ENCODE measurements around the gene EDRF1. TPM values are rescaled to one million over a fixed set of nuclear protein-coding genes. Genes with fewer than 3 reads are reported as not detected.

The EDRF1 gene
- total and polyA plus RNA-seq, 10 of the 15 experiments (the other 5 are each of a cell fraction or from before 2014, with no cell fraction given): 16.8 to 99.7 (median 42.9) TPM

DNA sequence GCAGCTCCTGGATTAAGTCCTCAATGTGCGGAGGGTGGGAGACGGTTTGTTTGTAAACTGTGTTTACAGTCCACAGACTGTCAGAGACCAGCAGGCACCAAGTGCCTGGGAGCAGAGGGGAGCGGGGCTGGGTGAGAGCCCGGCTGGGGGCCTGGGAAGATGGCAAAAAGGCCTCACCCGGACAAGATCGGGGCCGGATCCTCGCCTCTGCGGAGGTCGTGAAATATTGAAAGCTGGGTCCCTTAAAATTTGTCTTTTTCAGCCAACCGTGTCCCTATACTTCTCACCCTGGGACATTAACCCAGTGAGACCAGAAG is 53.3 kb downstream of the EDRF1 start (continued):
- TF ChIP-seq RAD21 (IDR thresholded peaks at IDR 0.05; ENCODE audit: insufficient read depth, low read depth, low read length) (no peak), ZNF274 (IDR thresholded peaks at IDR 0.05; ENCODE audit: insufficient read depth, insufficient read length) (no peak), KLF5 (IDR thresholded peaks at IDR 0.05; ENCODE audit: partially characterized antibody) (no peak), YBX1 (IDR thresholded peaks at IDR 0.05) (no peak), ZSCAN29 (IDR thresholded peaks at IDR 0.05) (no peak), NFYB (IDR thresholded peaks at IDR 0.05; ENCODE audit: insufficient read depth, low read depth, low read length) (no peak)
- TF ChIP-seq, protein P1, sequence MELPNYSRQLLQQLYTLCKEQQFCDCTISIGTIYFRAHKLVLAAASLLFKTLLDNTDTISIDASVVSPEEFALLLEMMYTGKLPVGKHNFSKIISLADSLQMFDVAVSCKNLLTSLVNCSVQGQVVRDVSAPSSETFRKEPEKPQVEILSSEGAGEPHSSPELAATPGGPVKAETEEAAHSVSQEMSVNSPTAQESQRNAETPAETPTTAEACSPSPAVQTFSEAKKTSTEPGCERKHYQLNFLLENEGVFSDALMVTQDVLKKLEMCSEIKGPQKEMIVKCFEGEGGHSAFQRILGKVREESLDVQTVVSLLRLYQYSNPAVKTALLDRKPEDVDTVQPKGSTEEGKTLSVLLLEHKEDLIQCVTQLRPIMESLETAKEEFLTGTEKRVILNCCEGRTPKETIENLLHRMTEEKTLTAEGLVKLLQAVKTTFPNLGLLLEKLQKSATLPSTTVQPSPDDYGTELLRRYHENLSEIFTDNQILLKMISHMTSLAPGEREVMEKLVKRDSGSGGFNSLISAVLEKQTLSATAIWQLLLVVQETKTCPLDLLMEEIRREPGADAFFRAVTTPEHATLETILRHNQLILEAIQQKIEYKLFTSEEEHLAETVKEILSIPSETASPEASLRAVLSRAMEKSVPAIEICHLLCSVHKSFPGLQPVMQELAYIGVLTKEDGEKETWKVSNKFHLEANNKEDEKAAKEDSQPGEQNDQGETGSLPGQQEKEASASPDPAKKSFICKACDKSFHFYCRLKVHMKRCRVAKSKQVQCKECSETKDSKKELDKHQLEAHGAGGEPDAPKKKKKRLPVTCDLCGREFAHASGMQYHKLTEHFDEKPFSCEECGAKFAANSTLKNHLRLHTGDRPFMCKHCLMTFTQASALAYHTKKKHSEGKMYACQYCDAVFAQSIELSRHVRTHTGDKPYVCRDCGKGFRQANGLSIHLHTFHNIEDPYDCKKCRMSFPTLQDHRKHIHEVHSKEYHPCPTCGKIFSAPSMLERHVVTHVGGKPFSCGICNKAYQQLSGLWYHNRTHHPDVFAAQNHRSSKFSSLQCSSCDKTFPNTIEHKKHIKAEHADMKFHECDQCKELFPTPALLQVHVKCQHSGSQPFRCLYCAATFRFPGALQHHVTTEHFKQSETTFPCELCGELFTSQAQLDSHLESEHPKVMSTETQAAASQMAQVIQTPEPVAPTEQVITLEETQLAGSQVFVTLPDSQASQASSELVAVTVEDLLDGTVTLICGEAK (IDR thresholded peaks at IDR 0.05; ENCODE audit: borderline replicate concordance): no peak

DNA sequence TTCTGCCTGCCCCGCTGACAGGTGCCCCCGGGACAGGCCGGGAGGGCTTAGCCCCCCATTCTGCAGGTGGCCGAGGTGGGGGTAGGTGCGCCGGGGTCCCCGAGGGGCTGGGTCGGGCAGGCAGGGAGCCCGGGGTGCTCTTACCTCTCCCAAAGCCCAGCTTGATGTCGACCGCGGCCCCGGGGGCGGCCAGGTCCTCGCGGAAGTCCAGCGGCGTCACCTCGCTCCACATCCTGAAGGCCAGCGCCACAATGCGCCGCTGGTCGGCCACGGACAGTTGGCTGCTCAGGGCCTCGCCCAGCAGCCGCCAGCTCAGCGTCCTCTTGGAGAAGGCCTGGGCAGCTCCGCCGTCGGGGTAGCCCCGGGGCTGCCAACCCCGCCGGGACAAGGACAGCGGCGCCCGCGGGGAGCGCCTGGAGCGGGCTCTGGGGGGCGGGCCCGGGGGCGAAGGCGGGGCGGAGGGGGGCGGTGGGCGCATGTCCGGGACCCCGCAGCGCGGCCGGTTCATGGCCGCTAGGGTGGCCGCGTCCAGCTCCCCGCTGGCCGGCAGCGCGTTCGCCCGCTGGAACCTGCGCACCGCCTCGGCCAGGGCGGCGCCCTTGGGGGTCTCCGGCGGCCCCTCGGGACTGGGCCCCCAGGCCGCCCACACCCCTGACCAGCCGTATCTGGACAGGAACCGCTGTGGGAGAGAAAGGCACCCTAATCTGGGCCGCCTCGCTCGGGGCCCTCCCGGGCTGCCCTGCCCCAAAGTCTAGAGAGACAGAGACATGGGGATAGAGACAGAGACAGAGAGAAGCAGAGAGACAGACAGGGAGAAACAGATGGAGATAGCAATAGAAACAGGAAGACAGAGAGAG is 54.4 kb downstream of the EDRF1 start:
- no peaks in the 10 kb centered on the region for H3K4me1 ChIP-seq (ENCODE audit: control insufficient read depth, insufficient read depth, low read length)
- no peak overlapping the region for H2AFZ ChIP-seq (ENCODE audit: control insufficient read depth, low read depth, low read length)
- RAD21 ChIA-PET (ENCODE audit: unreplicated experiment): no interaction called here
- DNase-seq (ENCODE audit: low read depth, low spot score) (no peak), ATAC-seq (no peak), FAIRE-seq (no peak)
- H3K27me3 ChIP-seq (replicated peaks in 1 of 2; ENCODE audit: control insufficient read depth in 2 of 2, insufficient read depth in 2 of 2, low read length in 1 of 2): no peaks in the 10 kb centered on the region
- intact Hi-C loops (cut with micrococcal nuclease; ENCODE audit: unreplicated experiment) (no loop called here), in situ Hi-C loops (cut with MboI) (no loop called here)
- BruUV-seq (replicated peaks): no TSS peak
- 89% methylated on average over 55 of the region's 75 CpGs for WGBS (ENCODE audit: insufficient coverage, insufficient replicate concordance, low lambda C conversion rate, missing lambda C conversion rate)
- H3K4me2 ChIP-seq (ENCODE audit: control insufficient read depth, insufficient read depth): no peak overlapping the region
- SMC1A ChIA-PET (ENCODE audit: uncharacterized antibody, unreplicated experiment): no interaction called here
- no peaks in the 10 kb centered on the region for H4K20me1 ChIP-seq (ENCODE audit: control insufficient read depth, insufficient read depth)
- no peak overlapping the region for H3K27ac ChIP-seq (ENCODE audit: control insufficient read depth, insufficient read depth)
- no peaks in the 10 kb centered on the region for H3K9me3 ChIP-seq (replicated peaks; ENCODE audit: control insufficient read depth, insufficient read depth, low read length)
- POLR2A ChIA-PET: no interaction called here
- no peaks in the 10 kb centered on the region; a peak in 2 of 4 replicates for H3K36me3 ChIP-seq (ENCODE audit: control insufficient read depth in 2 of 2, insufficient read depth in 2 of 2, low read length in 1 of 2)
- no peak overlapping the region for H3K9ac ChIP-seq (ENCODE audit: control insufficient read depth, insufficient read depth, low read length)
- no peaks in the 10 kb centered on the region for H3K79me2 ChIP-seq (ENCODE audit: control insufficient read depth, insufficient read depth, low read length)
- H3K4me3 ChIP-seq: no peak overlapping the region
- CTCF ChIA-PET: no interaction called here
- no peak for TF ChIP-seq SIN3A (IDR thresholded peaks at IDR 0.05; ENCODE audit: low read depth, low read length)
- TF ChIP-seq ZNF207 (IDR thresholded peaks at IDR 0.05; ENCODE audit: borderline replicate concordance): no peak
- TF ChIP-seq, protein P2, sequence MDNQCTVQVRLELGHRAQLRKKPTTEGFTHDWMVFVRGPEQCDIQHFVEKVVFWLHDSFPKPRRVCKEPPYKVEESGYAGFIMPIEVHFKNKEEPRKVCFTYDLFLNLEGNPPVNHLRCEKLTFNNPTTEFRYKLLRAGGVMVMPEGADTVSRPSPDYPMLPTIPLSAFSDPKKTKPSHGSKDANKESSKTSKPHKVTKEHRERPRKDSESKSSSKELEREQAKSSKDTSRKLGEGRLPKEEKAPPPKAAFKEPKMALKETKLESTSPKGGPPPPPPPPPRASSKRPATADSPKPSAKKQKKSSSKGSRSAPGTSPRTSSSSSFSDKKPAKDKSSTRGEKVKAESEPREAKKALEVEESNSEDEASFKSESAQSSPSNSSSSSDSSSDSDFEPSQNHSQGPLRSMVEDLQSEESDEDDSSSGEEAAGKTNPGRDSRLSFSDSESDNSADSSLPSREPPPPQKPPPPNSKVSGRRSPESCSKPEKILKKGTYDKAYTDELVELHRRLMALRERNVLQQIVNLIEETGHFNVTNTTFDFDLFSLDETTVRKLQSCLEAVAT (IDR thresholded peaks at IDR 0.05): no peak
- no peak for TF ChIP-seq SMAD1 (IDR thresholded peaks at IDR 0.05; ENCODE audit: low read depth, partially characterized antibody)
- TF ChIP-seq BCL11A (IDR thresholded peaks at IDR 0.05; ENCODE audit: low read depth, low read length): no peak
- TF ChIP-seq NFIC (IDR thresholded peaks at IDR 0.05; ENCODE audit: low read depth, low read length): no peak
- TF ChIP-seq KAT2A (conservative IDR thresholded peaks at IDR 0.05; ENCODE audit: control insufficient read depth, low read depth, low read length): no peak
- TF ChIP-seq SREBF2 (IDR thresholded peaks at IDR 0.05; ENCODE audit: low read length): no peak
- TF ChIP-seq MEF2B (IDR thresholded peaks at IDR 0.05; ENCODE audit: partially characterized antibody, poor library complexity, severe bottlenecking): no peak
- TF ChIP-seq ZBED1 (IDR thresholded peaks at IDR 0.05; ENCODE audit: borderline replicate concordance): no peak
- TF ChIP-seq IKZF1 (conservative IDR thresholded peaks at IDR 0.05): no peak
- no peak for TF ChIP-seq FOXK2 (IDR thresholded peaks at IDR 0.05)

Data from GM12878 (cell line).